Astrocyte (in vitro differentiated cells and primary cell): Measurements from ENCODE around the gene SLC5A6.

Experiments used
- CTCF ChIP-seq: IDR thresholded peaks from 2 replicates; pipeline ENCODE4 v1.5.1; 2011; ENCODE audit warnings: low read depth, mild to moderate bottlenecking, inconsistent platforms, low read length, moderate library complexity; ENCODE audit not compliant: insufficient read depth
- EZH2 ChIP-seq: IDR thresholded peaks from 2 replicates; pipeline ENCODE4 v1.6.1; 2012; ENCODE audit warnings: mild to moderate bottlenecking, low read length, inconsistent platforms; ENCODE audit not compliant: insufficient read depth

- TF ChIP-seq EZH2 (no peak), CTCF (no peak)
Observed at GRCh38 chr2:27179344-27180000, 32.6 kb downstream of the SLC5A6 start.
